ENCODE results near the gene ALDH3A1. TPM values are rescaled to one million over a fixed set of nuclear protein-coding genes. Genes with fewer than 3 reads are reported as not detected.

Gene ALDH3A1
- total and polyA plus RNA-seq, 3 donors from 2014 or later, result 3.2 to 5.6 (median 4.2) TPM

GRCh38 chr17:19705771-19706770 is 42.0 kb downstream of the ALDH3A1 start:
- 73 to 80% methylated on average over 12 to 22 of the region's 22 CpGs for WGBS, 2 donors
- TF ChIP-seq POLR2A (IDR thresholded peaks at IDR 0.05), result no peak
- TF ChIP-seq CTCF (IDR thresholded peaks at IDR 0.05), result no peak
- no peak overlapping the region for H3K27ac ChIP-seq

DNA sequence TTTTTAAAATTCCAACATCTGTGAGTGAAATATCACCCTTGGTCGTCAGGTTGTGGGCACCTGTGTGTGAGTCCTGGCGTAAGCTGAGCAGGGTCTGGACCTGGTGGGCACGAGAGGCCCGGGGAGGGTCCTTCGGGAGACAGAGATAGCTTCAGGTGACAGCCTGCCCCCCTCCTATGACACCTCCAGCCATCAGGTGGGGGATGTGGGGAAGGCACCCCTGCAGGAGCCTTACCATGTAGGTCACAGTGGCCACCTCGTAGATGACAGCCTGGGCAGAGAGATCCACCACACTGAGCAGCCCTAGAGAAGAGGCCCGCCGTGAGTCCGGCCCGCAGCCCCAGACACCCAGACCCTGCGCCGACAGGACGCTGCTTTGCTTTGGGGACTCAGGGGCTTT is 42.9 kb downstream of the ALDH3A1 start:
- H3K27ac ChIP-seq, result no peak overlapping the region
- DNase-seq, result peak; percentile 10

More at GRCh38 chr17:19705771-19706770, 42.0 kb downstream of the ALDH3A1 start:
- intact Hi-C loops (cut with DNase I; ENCODE audit: low total_unique reads), result no loop called here
- Histone ChIP-seq H3K9me3 (no peaks in the 10 kb centered on the region), H3K4me3 (no peak overlapping the region), H3K27me3 (no peaks in the 10 kb centered on the region), H3K4me1 (peaks cover 15% of the 10 kb centered on the region), H3K36me3 (ENCODE audit: low read depth, missing control alignments) (no peaks in the 10 kb centered on the region)
- DNase-seq, result peak; percentile 13

DNA sequence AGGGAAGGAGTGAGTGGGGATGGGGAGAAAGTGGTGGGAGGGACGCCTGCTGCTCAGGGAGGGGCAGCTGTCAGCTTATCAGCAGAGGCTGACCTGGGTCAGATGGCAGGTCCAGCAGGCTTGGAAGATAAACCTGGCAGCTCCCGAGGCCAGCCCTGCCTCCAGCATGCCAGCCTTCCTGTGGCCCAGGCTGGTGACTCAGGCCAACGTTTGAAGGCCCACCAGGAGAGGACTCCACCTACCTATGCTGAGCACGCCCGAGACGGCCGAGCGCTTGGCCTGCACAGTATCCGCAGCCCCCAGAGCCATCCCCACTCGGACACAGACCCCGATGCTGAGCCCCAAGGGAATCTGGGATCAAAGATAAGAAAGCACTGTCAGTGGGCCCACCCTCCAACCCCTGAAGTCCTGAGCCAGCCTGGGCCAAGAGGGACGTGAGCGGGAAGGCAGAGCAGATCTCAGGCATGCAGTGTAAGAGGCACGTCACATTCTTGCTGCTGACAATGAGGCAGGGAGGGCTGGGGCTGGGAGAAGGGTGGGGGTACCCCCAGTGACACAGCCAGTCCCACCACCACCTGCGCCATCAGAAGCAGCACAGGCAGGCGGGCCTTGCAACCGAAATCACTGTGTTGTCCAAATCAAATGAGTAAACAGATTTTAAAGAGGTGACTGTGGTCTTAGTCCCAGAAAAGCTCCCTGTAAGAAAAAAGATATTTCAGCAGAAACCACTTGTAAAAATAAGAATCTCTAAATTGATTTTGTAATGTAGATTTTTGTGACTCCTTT is 44.1 kb downstream of the ALDH3A1 start:
- intact Hi-C loops (cut with DNase I; ENCODE audit: low total_unique reads), result no loop called here
- WGBS, 2 donors, result 71 to 76% methylated on average over 15 to 17 of the region's 17 CpGs
- H3K9me3 ChIP-seq, result no peaks in the 10 kb centered on the region
- no peak overlapping the region for H3K4me3 ChIP-seq
- H3K4me1 ChIP-seq, result peaks cover 15% of the 10 kb centered on the region
- no peaks in the 10 kb centered on the region for H3K27me3 ChIP-seq
- no peak for TF ChIP-seq CTCF (IDR thresholded peaks at IDR 0.05)
- no peak for TF ChIP-seq POLR2A (IDR thresholded peaks at IDR 0.05)
- no peaks in the 10 kb centered on the region for H3K36me3 ChIP-seq (ENCODE audit: low read depth, missing control alignments)
- DNase-seq, result peak; percentile 71
- peak overlapping the region in 1 of 2 donors; percentile 30 for H3K27ac ChIP-seq

More for the DNA sequence above, 42.9 kb downstream of the ALDH3A1 start:
- intact Hi-C loops (cut with DNase I; ENCODE audit: low total_unique reads), result no loop called here
- no peaks in the 10 kb centered on the region for H3K27me3 ChIP-seq
- no peak overlapping the region for H3K4me3 ChIP-seq
- TF ChIP-seq POLR2A (IDR thresholded peaks at IDR 0.05) (no peak), CTCF (IDR thresholded peaks at IDR 0.05) (no peak)
- 96 to 97% methylated on average over 12 to 13 of the region's 13 CpGs for WGBS, 2 donors
- H3K36me3 ChIP-seq (ENCODE audit: low read depth, missing control alignments), result no peaks in the 10 kb centered on the region
- H3K9me3 ChIP-seq, result no peaks in the 10 kb centered on the region
- H3K4me1 ChIP-seq, result peaks cover 15% of the 10 kb centered on the region

- WGBS, 2 donors, result 76 to 80% methylated on average over 5 to 10 of the region's 10 CpGs
- Histone ChIP-seq H3K27ac (peak overlapping the region in 1 of 2 donors; percentile 30), H3K4me1 (peaks cover 15% of the 10 kb centered on the region), H3K27me3 (no peaks in the 10 kb centered on the region), H3K9me3 (no peaks in the 10 kb centered on the region), H3K4me3 (no peak overlapping the region), H3K36me3 (ENCODE audit: low read depth, missing control alignments) (no peaks in the 10 kb centered on the region)
- DNase-seq, result no peak
- intact Hi-C loops (cut with DNase I; ENCODE audit: low total_unique reads), result no loop called here
- no peak for TF ChIP-seq CTCF (IDR thresholded peaks at IDR 0.05)
These were observed 44.8 kb downstream of the ALDH3A1 start for GRCh38 chr17:19703106-19703827.
